ENCODE measurements around the gene BCL11B. TPM values are rescaled to one million over a fixed set of nuclear protein-coding genes. Genes with fewer than 3 reads are reported as not detected.

The BCL11B gene
- total and polyA plus RNA-seq, 9 of the 15 experiments (the other 6 are each of a cell fraction or from before 2014, with no cell fraction given): 0.09 TPM; not detected in 8

GRCh38 chr14:99263564-99264330, 8.2 kb downstream of the BCL11B start (continued):
- TF ChIP-seq, protein P1, sequence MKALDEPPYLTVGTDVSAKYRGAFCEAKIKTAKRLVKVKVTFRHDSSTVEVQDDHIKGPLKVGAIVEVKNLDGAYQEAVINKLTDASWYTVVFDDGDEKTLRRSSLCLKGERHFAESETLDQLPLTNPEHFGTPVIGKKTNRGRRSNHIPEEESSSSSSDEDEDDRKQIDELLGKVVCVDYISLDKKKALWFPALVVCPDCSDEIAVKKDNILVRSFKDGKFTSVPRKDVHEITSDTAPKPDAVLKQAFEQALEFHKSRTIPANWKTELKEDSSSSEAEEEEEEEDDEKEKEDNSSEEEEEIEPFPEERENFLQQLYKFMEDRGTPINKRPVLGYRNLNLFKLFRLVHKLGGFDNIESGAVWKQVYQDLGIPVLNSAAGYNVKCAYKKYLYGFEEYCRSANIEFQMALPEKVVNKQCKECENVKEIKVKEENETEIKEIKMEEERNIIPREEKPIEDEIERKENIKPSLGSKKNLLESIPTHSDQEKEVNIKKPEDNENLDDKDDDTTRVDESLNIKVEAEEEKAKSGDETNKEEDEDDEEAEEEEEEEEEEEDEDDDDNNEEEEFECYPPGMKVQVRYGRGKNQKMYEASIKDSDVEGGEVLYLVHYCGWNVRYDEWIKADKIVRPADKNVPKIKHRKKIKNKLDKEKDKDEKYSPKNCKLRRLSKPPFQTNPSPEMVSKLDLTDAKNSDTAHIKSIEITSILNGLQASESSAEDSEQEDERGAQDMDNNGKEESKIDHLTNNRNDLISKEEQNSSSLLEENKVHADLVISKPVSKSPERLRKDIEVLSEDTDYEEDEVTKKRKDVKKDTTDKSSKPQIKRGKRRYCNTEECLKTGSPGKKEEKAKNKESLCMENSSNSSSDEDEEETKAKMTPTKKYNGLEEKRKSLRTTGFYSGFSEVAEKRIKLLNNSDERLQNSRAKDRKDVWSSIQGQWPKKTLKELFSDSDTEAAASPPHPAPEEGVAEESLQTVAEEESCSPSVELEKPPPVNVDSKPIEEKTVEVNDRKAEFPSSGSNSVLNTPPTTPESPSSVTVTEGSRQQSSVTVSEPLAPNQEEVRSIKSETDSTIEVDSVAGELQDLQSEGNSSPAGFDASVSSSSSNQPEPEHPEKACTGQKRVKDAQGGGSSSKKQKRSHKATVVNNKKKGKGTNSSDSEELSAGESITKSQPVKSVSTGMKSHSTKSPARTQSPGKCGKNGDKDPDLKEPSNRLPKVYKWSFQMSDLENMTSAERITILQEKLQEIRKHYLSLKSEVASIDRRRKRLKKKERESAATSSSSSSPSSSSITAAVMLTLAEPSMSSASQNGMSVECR (CRISPR knock-in tag; IDR thresholded peaks at IDR 0.05): no peak
- TF ChIP-seq ILF3 (IDR thresholded peaks at IDR 0.05; ENCODE audit: borderline replicate concordance) (no peak), CBX1 (IDR thresholded peaks at IDR 0.05; ENCODE audit: low read depth) (no peak), BRCA1 (IDR thresholded peaks at IDR 0.05) (no peak), BRCA1 (CRISPR knock-in tag; IDR thresholded peaks at IDR 0.05) (no peak), ZBTB34 (CRISPR knock-in tag; IDR thresholded peaks at IDR 0.05) (no peak), TCF3 (CRISPR knock-in tag; IDR thresholded peaks at IDR 0.05) (no peak), CBFB (CRISPR knock-in tag; IDR thresholded peaks at IDR 0.05) (no peak), CHD1 (IDR thresholded peaks at IDR 0.05; ENCODE audit: low read length) (no peak), ELF1 (tag; IDR thresholded peaks at IDR 0.05) (no peak)
- TF ChIP-seq, protein P2, sequence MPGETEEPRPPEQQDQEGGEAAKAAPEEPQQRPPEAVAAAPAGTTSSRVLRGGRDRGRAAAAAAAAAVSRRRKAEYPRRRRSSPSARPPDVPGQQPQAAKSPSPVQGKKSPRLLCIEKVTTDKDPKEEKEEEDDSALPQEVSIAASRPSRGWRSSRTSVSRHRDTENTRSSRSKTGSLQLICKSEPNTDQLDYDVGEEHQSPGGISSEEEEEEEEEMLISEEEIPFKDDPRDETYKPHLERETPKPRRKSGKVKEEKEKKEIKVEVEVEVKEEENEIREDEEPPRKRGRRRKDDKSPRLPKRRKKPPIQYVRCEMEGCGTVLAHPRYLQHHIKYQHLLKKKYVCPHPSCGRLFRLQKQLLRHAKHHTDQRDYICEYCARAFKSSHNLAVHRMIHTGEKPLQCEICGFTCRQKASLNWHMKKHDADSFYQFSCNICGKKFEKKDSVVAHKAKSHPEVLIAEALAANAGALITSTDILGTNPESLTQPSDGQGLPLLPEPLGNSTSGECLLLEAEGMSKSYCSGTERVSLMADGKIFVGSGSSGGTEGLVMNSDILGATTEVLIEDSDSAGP (CRISPR knock-in tag; IDR thresholded peaks at IDR 0.05): no peak
